Sigmoid colon (tissue), 7 donors: ENCODE data around the gene DAAM1. TPM values are rescaled to one million over a fixed set of nuclear protein-coding genes. Genes with fewer than 3 reads are reported as not detected.

Experiments
- DNase-seq: peaks from one replicate; pipeline ENCODE4 v3.0.0-alpha.2; 2019
- H3K27ac ChIP-seq, 4 donors: fragments of 200-600 bp; sonication (generic); one replicate each; pipeline ENCODE4 v1.5.1; 2016 to 2019; ENCODE audit warnings: mild to moderate bottlenecking in 1 of 4
- H3K27me3 ChIP-seq, 3 donors: fragments of 200-600 bp; sonication (generic); one replicate each; pipeline ENCODE4 v1.5.1; 2019; ENCODE audit warnings: mild to moderate bottlenecking in 1 of 3
- H3K36me3 ChIP-seq, 4 donors: fragments of 200-600 bp; sonication (generic); one replicate each; pipeline ENCODE4 v1.5.1; 2016 to 2019
- H3K4me1 ChIP-seq, 4 donors: fragments of 200-600 bp; sonication (generic); one replicate each; pipeline ENCODE4 v1.5.1; 2017 to 2019
- H3K4me3 ChIP-seq, 4 donors: fragments of 200-600 bp; sonication (generic); one replicate each; pipeline ENCODE4 v1.5.1; 2017 to 2019; ENCODE audit warnings: mild to moderate bottlenecking in 2 of 4, moderate library complexity in 1 of 4
- H3K9me3 ChIP-seq, 4 donors: fragments of 200-600 bp in 3 of 4; sonication (generic) in 3 of 4; one replicate each; pipeline versions ENCODE4 v1.5.1 to v1.6.1; 2013 to 2019
- CTCF ChIP-seq, 4 experiments: fragments of 450-650 bp in 3 of 4; fragments of 200-600 bp in 1 of 4; IDR thresholded peaks; one replicate each; pipeline ENCODE4 v1.5.1; 2016 to 2019; ENCODE audit warnings: antibody characterized with exemption in 4 of 4, mild to moderate bottlenecking in 3 of 4, moderate library complexity in 2 of 4
- EP300 ChIP-seq, 4 donors: sonication (generic); formaldehyde crosslinking; IDR thresholded peaks; one replicate each; pipeline ENCODE4 v1.6.1; 2017; ENCODE audit warnings: antibody characterized with exemption in 4 of 4
- POLR2A ChIP-seq, 2 donors: fragments of 450-650 bp; IDR thresholded peaks; one replicate each; pipeline ENCODE4 v1.6.1; 2016; ENCODE audit warnings: antibody characterized with exemption in 2 of 2, mild to moderate bottlenecking in 2 of 2, moderate library complexity in 2 of 2
- POLR2AphosphoS5 ChIP-seq, 4 donors: sonication (generic); formaldehyde crosslinking; IDR thresholded peaks; one replicate each; pipeline ENCODE4 v1.6.1; 2017; ENCODE audit warnings: antibody characterized with exemption in 4 of 4
- WGBS, 2 donors: extraction: QIAGEN DNeasy Blood & Tissue Kit; methylation state at CpG; one replicate each; pipeline ENCODE4 v1.1.7; 2013; 5-methylcytosine and 5-hydroxymethylcytosine counted together
- intact Hi-C: fragments of 100-400 bp; cut with DNase I; formaldehyde crosslinking; loops from one replicate; pipeline ENCODE4 v1.15.1; 2023
- polyA plus RNA-seq, 3 donors: library from polyadenylated mRNA; stranded (reverse); fragments of 200-250 nt; gene quantifications; one replicate each; pipeline ENCODE4 v1.2.3, GENCODE V29; 2013
- total RNA-seq, 4 donors: library from RNA; depleted of rRNA; stranded (reverse); fragments of >200 nt; gene quantifications; one replicate each; pipeline ENCODE4 v1.1.0, GENCODE V29; 2016
- donor health status: healthy with polysubstance abuse.
- donor health status: Bipolar disorder and iron deficiency.
- donor health status: healthy.

The DAAM1 gene
- total and polyA plus RNA-seq, 7 donors: 11.4 to 77.8 (median 47.5) TPM

GRCh38 chr14:59186306-59186705 lies 2.2 kb upstream of the DAAM1 start:
- TF ChIP-seq EP300 (IDR thresholded peaks at IDR 0.05) (no peak), CTCF (IDR thresholded peaks at IDR 0.05) (no peak)
- H3K27me3 ChIP-seq: no peaks in the 10 kb centered on the region
- H3K9me3 ChIP-seq: no peaks in the 10 kb centered on the region
- no peak overlapping the region for H3K27ac ChIP-seq
- DNase-seq: no peak
- H3K36me3 ChIP-seq: no peaks in the 10 kb centered on the region
- H3K4me3 ChIP-seq: no peak overlapping the region
- H3K4me1 ChIP-seq: peaks cover 0 to 15% (median 12%) of the 10 kb centered on the region in 4 donors
- intact Hi-C loops: loop anchor here (5.0 kb wide), 2 partner anchors 54 to 161 kb away; no protein-coding TSS in a partner anchor

- Histone ChIP-seq H3K4me1 (peaks cover 0 to 23% (median 20%) of the 10 kb centered on the region in 4 donors), H3K27ac (peak overlapping the region in 3 of 4 donors; percentile 95 to 99 (median 98)), H3K27me3 (no peaks in the 10 kb centered on the region), H3K9me3 (no peaks in the 10 kb centered on the region), H3K36me3 (no peaks in the 10 kb centered on the region), H3K4me3 (no peak overlapping the region)
- TF ChIP-seq POLR2A (IDR thresholded peaks at IDR 0.05): no peak
- no peak for TF ChIP-seq EP300 (IDR thresholded peaks at IDR 0.05)
- no peak for TF ChIP-seq CTCF (IDR thresholded peaks at IDR 0.05)
- TF ChIP-seq POLR2AphosphoS5 (IDR thresholded peaks at IDR 0.05): no peak
- WGBS, 2 donors: 51 to 60% methylated on average over 4 of the region's 4 CpGs
- no peak for DNase-seq
- intact Hi-C loops: loop anchor here (5.0 kb wide), 2 partner anchors 55 to 160 kb away; no protein-coding TSS in a partner anchor
Measured at GRCh38 chr14:59187118-59187517, 1.3 kb upstream of the DAAM1 start.

- DNase-seq: peak; percentile 77
- peaks cover 0 to 31% (median 28%) of the 10 kb centered on the region in 4 donors for H3K4me1 ChIP-seq
- intact Hi-C loops: loop anchor here (2.0 to 5.0 kb wide), 5 partner anchors 56 to 297 kb away; partner anchors contain the start of genes JKAMP and L3HYPDH
Measured at GRCh38 chr14:59187802-59188460, 536 bp upstream of the DAAM1 start.

GRCh38 chr14:59189091-59189785 lies 771 bp downstream of the DAAM1 start:
- H3K27ac ChIP-seq: peak overlapping the region; percentile 95 to 99 (median 98)
- H3K4me1 ChIP-seq: peaks cover 0 to 43% (median 41%) of the 10 kb centered on the region in 4 donors
- DNase-seq: peak; percentile 80
- intact Hi-C loops: loop anchor here (2.0 to 5.0 kb wide), 5 partner anchors 57 to 296 kb away; partner anchors contain the start of genes JKAMP and L3HYPDH
- H3K9me3 ChIP-seq: no peaks in the 10 kb centered on the region
- H3K27me3 ChIP-seq: no peaks in the 10 kb centered on the region
- peak overlapping the region; percentile 69 to 95 (median 85) for H3K4me3 ChIP-seq
- WGBS, 2 donors: 0% methylated on average over 51 of the region's 51 CpGs
- no peaks in the 10 kb centered on the region for H3K36me3 ChIP-seq
- TF ChIP-seq POLR2AphosphoS5 (IDR thresholded peaks at IDR 0.05) (no peak), CTCF (IDR thresholded peaks at IDR 0.05) (no peak), EP300 (IDR thresholded peaks at IDR 0.05) (no peak), POLR2A (IDR thresholded peaks at IDR 0.05) (peak in 1 of 2 donors; percentile 19)

More at GRCh38 chr14:59187802-59188460, 536 bp upstream of the DAAM1 start:
- peak overlapping the region; percentile 57 to 95 (median 85) for H3K4me3 ChIP-seq
- no peaks in the 10 kb centered on the region for H3K9me3 ChIP-seq
- WGBS, 2 donors: 0% methylated on average over 43 of the region's 43 CpGs
- H3K36me3 ChIP-seq: no peaks in the 10 kb centered on the region
- H3K27me3 ChIP-seq: no peaks in the 10 kb centered on the region
- TF ChIP-seq POLR2A (IDR thresholded peaks at IDR 0.05): peak in 1 of 2 donors; percentile 14
- no peak for TF ChIP-seq CTCF (IDR thresholded peaks at IDR 0.05)
- peak overlapping the region; percentile 95 to 99 (median 98) for H3K27ac ChIP-seq
